HepG2 (cell line): ENCODE results near the gene C11orf71. TPM values are rescaled to one million over a fixed set of nuclear protein-coding genes. Genes with fewer than 3 reads are reported as not detected.

Source experiments
- BRD4 ChIP-seq: sonication (generic); formaldehyde crosslinking; IDR thresholded peaks from 2 replicates; pipeline ENCODE4 v1.4.0; 2020; ENCODE audit warnings: missing genetic modification reagents
- IRF2 ChIP-seq: IDR thresholded peaks from 2 replicates; pipeline ENCODE4 v1.6.1; 2018; ENCODE audit warnings: missing genetic modification reagents, missing compliant biosample characterization
- KLF9 ChIP-seq: IDR thresholded peaks from 2 replicates; pipeline ENCODE4 v1.6.1; 2016; ENCODE audit warnings: low read depth
- SYNCRIP ChIP-seq: fragments of 200-400 bp; formaldehyde crosslinking; IDR thresholded peaks from 2 replicates; pipeline ENCODE4 v1.6.1; 2018; ENCODE audit warnings: mild to moderate bottlenecking, low read depth, low read length; ENCODE audit not compliant: insufficient read depth
- ZKSCAN1 ChIP-seq: fragments of 150-350 bp; IDR thresholded peaks from 2 replicates; pipeline ENCODE4 v1.6.1; 2014; ENCODE audit warnings: low read length
- ZKSCAN5 ChIP-seq: sonication (generic); formaldehyde crosslinking; IDR thresholded peaks from 2 replicates; pipeline ENCODE4 v1.5.1; 2020; ENCODE audit warnings: mild to moderate bottlenecking, missing genetic modification reagents
- ZNF547 ChIP-seq: sonication (generic); formaldehyde crosslinking; IDR thresholded peaks from 2 replicates; pipeline ENCODE4 v1.5.1; 2020; ENCODE audit warnings: mild to moderate bottlenecking, missing genetic modification reagents
- ZNF737 ChIP-seq: sonication (generic); formaldehyde crosslinking; IDR thresholded peaks from 2 replicates; pipeline ENCODE4 v1.5.0; 2020; ENCODE audit warnings: missing genetic modification reagents, mild to moderate bottlenecking, borderline replicate concordance
- polyA plus RNA-seq, 8 experiments: library from polyadenylated mRNA; depleted of rRNA in 3 of 8; stranded (reverse) in 7 of 8; unstranded in 1 of 8; fragments of >200 nt; fragmentation: Illumina TruSeq in 4 of 8; extraction: Trizol in 4 of 8; gene quantifications; 2 replicates each; pipeline versions ENCODE4 v1.2.1 to v1.2.3, GENCODE V29; 2011 to 2016; ENCODE audit warnings: low read depth in 4 of 8, missing spikeins in 1 of 8, mixed read lengths in 1 of 8; ENCODE audit not compliant: insufficient read depth in 1 of 8
- total RNA-seq, 5 experiments: library from RNA; depleted of rRNA; stranded (reverse); fragments of >200 nt; fragmentation: Illumina TruSeq; extraction: Trizol; gene quantifications; 2 replicates each; pipeline ENCODE4 v1.2.3, GENCODE V29; 2016; ENCODE audit warnings: low read depth in 1 of 5
- TF ChIP-seq, protein P1 (sequence below): sonication (generic); formaldehyde crosslinking; IDR thresholded peaks from 2 replicates; pipeline ENCODE4 v1.5.0; 2020; ENCODE audit warnings: missing genetic modification reagents, mild to moderate bottlenecking, borderline replicate concordance
- TF ChIP-seq, protein P2 (sequence below), 2 experiments: fragments of 450-650 bp in 1 of 2; sonication (generic) in 1 of 2; formaldehyde crosslinking in 1 of 2; IDR thresholded peaks; 2 replicates each; pipeline versions ENCODE4 v1.6.1 to v1.8.0; 2016 to 2022; ENCODE audit warnings: antibody characterized with exemption in 1 of 2, mild to moderate bottlenecking in 1 of 2, missing genetic modification reagents in 1 of 2
- TF ChIP-seq, protein P3 (sequence below): IDR thresholded peaks from 2 replicates; pipeline ENCODE4 v1.6.1; 2016; ENCODE audit warnings: missing compliant biosample characterization, missing genetic modification reagents, borderline replicate concordance
- TF ChIP-seq, protein P4 (sequence below): IDR thresholded peaks from 2 replicates; pipeline ENCODE4 v1.6.1; 2016; ENCODE audit warnings: missing genetic modification reagents, missing compliant biosample characterization

C11orf71 gene
- total and polyA plus RNA-seq, 2 of the 13 experiments (the other 11 are each of a cell fraction or from before 2014, with no cell fraction given) = 7.1 to 7.8 TPM

DNA sequence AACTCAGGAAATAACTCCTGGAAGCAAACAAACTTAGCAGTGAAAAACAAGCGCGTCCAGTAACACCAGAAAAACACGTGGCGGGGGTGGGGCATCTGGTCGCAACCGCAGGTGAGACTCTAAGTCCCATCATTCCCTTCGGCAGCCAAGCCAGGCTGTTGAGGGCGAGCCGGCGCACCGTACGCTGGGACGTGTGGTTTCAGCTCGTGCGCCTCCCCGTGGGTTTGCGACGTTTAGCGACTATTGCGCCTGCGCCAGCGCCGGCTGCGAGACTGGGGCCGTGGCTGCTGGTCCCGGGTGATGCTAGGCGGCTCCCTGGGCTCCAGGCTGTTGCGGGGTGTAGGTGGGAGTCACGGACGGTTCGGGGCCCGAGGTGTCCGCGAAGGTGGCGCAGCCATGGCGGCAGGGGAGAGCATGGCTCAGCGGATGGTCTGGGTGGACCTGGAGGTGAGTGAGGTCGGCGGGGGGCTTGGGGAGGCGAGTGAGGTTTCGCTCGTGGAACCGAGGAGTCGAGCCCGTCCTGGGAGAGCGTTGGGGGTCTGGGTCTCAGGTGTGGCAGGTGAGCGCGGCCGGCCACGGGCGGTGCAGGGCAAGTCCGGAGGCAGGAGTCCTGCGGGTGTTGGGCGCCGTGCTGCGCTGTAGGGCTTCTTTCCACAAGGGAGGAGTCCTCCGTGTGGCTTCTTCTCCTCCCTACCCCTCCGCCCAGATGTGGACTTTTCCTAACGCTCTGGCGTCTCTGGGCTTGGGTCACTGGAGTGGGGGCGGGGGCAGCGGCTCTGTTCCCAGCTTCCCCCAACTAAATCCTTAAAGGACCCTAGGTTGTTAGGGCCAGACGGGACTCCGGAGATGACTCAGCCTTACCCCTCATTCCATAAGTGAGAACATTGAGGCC lies 39.2 kb upstream of the C11orf71 start, which contains the start of gene REXO2 (continued):
- TF ChIP-seq, protein P1, sequence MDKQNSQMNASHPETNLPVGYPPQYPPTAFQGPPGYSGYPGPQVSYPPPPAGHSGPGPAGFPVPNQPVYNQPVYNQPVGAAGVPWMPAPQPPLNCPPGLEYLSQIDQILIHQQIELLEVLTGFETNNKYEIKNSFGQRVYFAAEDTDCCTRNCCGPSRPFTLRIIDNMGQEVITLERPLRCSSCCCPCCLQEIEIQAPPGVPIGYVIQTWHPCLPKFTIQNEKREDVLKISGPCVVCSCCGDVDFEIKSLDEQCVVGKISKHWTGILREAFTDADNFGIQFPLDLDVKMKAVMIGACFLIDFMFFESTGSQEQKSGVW = no peak
- no peak for TF ChIP-seq ZNF737 (CRISPR knock-in tag)
- TF ChIP-seq KLF9 (CRISPR knock-in tag) = no peak
- no peak for TF ChIP-seq ZKSCAN1
- peak; percentile 78 for TF ChIP-seq IRF2 (CRISPR knock-in tag)
- TF ChIP-seq, protein P2, sequence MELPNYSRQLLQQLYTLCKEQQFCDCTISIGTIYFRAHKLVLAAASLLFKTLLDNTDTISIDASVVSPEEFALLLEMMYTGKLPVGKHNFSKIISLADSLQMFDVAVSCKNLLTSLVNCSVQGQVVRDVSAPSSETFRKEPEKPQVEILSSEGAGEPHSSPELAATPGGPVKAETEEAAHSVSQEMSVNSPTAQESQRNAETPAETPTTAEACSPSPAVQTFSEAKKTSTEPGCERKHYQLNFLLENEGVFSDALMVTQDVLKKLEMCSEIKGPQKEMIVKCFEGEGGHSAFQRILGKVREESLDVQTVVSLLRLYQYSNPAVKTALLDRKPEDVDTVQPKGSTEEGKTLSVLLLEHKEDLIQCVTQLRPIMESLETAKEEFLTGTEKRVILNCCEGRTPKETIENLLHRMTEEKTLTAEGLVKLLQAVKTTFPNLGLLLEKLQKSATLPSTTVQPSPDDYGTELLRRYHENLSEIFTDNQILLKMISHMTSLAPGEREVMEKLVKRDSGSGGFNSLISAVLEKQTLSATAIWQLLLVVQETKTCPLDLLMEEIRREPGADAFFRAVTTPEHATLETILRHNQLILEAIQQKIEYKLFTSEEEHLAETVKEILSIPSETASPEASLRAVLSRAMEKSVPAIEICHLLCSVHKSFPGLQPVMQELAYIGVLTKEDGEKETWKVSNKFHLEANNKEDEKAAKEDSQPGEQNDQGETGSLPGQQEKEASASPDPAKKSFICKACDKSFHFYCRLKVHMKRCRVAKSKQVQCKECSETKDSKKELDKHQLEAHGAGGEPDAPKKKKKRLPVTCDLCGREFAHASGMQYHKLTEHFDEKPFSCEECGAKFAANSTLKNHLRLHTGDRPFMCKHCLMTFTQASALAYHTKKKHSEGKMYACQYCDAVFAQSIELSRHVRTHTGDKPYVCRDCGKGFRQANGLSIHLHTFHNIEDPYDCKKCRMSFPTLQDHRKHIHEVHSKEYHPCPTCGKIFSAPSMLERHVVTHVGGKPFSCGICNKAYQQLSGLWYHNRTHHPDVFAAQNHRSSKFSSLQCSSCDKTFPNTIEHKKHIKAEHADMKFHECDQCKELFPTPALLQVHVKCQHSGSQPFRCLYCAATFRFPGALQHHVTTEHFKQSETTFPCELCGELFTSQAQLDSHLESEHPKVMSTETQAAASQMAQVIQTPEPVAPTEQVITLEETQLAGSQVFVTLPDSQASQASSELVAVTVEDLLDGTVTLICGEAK (IDR thresholded peaks at IDR 0.05) = no peak
- TF ChIP-seq, protein P2 (CRISPR knock-in tag; IDR thresholded peaks at IDR 0.05) = peak; percentile 53; the same call in 1 of the 2 replicates
- TF ChIP-seq ZNF547 (CRISPR knock-in tag) = 0 out of 2 replicates have a peak, but pooled peaks have one; percentile 53
- TF ChIP-seq, protein P3, sequence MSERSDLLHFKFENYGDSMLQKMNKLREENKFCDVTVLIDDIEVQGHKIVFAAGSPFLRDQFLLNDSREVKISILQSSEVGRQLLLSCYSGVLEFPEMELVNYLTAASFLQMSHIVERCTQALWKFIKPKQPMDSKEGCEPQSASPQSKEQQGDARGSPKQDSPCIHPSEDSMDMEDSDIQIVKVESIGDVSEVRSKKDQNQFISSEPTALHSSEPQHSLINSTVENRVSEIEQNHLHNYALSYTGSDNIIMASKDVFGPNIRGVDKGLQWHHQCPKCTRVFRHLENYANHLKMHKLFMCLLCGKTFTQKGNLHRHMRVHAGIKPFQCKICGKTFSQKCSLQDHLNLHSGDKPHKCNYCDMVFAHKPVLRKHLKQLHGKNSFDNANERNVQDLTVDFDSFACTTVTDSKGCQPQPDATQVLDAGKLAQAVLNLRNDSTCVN (CRISPR knock-in tag) = peak; percentile 48
- 0 out of 2 replicates have a peak, but pooled peaks have one; percentile 20 for TF ChIP-seq BRD4 (CRISPR knock-in tag)
- peak; percentile 84 for TF ChIP-seq ZKSCAN5 (CRISPR knock-in tag)
- no peak for TF ChIP-seq SYNCRIP
- TF ChIP-seq, protein P4, sequence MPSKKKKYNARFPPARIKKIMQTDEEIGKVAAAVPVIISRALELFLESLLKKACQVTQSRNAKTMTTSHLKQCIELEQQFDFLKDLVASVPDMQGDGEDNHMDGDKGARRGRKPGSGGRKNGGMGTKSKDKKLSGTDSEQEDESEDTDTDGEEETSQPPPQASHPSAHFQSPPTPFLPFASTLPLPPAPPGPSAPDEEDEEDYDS = peak; percentile 50; the same call in 1 of the 2 replicates
